Esophagus squamous epithelium (tissue), 4 donors: ENCODE measurements around the gene UBE2L3.

Experiments
- POLR2A ChIP-seq, 4 donors: fragments of 450-650 bp; IDR thresholded peaks; one replicate each; pipeline ENCODE4 v1.6.1; 2017; ENCODE audit warnings: antibody characterized with exemption in 4 of 4, mild to moderate bottlenecking in 4 of 4, moderate library complexity in 3 of 4
- TF ChIP-seq, protein P1 (sequence below), 6 experiments: fragments of 450-650 bp in 4 of 6; fragments of 200-600 bp in 2 of 6; sonication (generic) in 2 of 6; IDR thresholded peaks; one replicate each; pipeline ENCODE4 v1.5.1; 2016 to 2019; ENCODE audit warnings: antibody characterized with exemption in 6 of 6, mild to moderate bottlenecking in 4 of 6, moderate library complexity in 4 of 6

DNA sequence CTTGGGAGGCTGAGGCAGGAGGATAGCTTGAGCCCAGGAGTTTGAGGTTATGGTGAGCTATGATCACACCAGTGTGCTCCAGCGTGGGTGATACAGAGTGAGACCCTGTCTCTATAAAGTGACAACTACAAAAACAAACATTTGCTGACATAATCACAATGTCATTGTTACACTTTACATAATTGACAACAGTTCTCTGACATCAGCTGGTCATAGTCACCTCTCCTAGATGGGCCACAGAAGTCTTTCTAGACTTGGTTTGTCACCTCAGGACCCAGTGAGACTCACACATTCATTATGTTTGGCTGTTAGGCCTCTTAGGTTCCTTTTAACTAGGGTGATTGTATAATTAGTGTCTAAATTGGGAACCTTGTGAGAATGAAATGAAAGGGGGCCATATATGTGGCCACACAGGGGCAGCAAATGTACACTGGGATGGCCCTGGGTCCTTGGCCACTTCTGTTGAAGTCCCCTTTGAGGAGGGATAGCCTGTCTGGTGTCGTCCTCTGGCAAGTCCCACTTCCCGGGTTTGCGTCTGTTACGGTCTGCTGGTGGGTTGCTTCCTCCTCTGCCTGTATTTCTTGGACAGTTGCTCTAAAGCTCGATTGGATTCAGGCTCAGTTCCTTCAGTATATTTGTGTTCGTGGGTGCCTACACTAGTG, 92.5 kb downstream of the UBE2L3 start:
- no peak for TF ChIP-seq POLR2A (IDR thresholded peaks at IDR 0.05)
- TF ChIP-seq, protein P1, sequence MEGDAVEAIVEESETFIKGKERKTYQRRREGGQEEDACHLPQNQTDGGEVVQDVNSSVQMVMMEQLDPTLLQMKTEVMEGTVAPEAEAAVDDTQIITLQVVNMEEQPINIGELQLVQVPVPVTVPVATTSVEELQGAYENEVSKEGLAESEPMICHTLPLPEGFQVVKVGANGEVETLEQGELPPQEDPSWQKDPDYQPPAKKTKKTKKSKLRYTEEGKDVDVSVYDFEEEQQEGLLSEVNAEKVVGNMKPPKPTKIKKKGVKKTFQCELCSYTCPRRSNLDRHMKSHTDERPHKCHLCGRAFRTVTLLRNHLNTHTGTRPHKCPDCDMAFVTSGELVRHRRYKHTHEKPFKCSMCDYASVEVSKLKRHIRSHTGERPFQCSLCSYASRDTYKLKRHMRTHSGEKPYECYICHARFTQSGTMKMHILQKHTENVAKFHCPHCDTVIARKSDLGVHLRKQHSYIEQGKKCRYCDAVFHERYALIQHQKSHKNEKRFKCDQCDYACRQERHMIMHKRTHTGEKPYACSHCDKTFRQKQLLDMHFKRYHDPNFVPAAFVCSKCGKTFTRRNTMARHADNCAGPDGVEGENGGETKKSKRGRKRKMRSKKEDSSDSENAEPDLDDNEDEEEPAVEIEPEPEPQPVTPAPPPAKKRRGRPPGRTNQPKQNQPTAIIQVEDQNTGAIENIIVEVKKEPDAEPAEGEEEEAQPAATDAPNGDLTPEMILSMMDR (IDR thresholded peaks at IDR 0.05) = no peak
